Calu3 (cell line): ENCODE measurements around the gene XAB2. TPM values are rescaled to one million over a fixed set of nuclear protein-coding genes. Genes with fewer than 3 reads are reported as not detected.

Experiments
- BruUV-seq: library from RNA; stranded (reverse); fragments of 400-500 nt; replicated peaks from 2 replicates; lab custom pipeline; 2021; lab: Mats Ljungman, UMichigan
- CTCF ChIA-PET: fragments of 300-600 bp; sonication (Branson Sonifier 250); formaldehyde crosslinking; loops from one replicate; lab custom pipeline; 2022; ENCODE audit warnings: antibody characterized with exemption; lab: Charles Lee
- DNase-seq: peaks from one replicate; pipeline ENCODE4 v3.0.0; 2022
- H3K27ac Mint-ChIP-seq: one replicate; pipeline ENCODE4 v1.8.0; 2022; ENCODE audit warnings: mixed read lengths; ENCODE audit not compliant: unreplicated experiment
- H3K27me3 Mint-ChIP-seq: one replicate; pipeline ENCODE4 v1.8.0; 2022; ENCODE audit warnings: mixed read lengths; ENCODE audit not compliant: unreplicated experiment
- H3K36me3 Mint-ChIP-seq: one replicate; pipeline ENCODE4 v1.8.0; 2022; ENCODE audit warnings: mild to moderate bottlenecking, moderate library complexity, mixed read lengths; ENCODE audit not compliant: insufficient read depth, unreplicated experiment
- H3K4me1 Mint-ChIP-seq: one replicate; pipeline ENCODE4 v1.8.0; 2022; ENCODE audit warnings: mild to moderate bottlenecking, low read depth, mixed read lengths; ENCODE audit not compliant: unreplicated experiment
- H3K4me3 Mint-ChIP-seq: one replicate; pipeline ENCODE4 v1.8.0; 2022; ENCODE audit warnings: mild to moderate bottlenecking, low read depth, moderate library complexity, mixed read lengths; ENCODE audit not compliant: unreplicated experiment
- H3K9me3 Mint-ChIP-seq: one replicate; pipeline ENCODE4 v1.8.0; 2022; ENCODE audit warnings: low read depth, mixed read lengths; ENCODE audit not compliant: unreplicated experiment
- CTCF ChIP-seq: fragments of 200-600 bp; IDR thresholded peaks from one replicate; pipeline ENCODE4 v1.8.0; 2022; ENCODE audit warnings: antibody characterized with exemption; ENCODE audit not compliant: unreplicated experiment
- intact Hi-C: fragments of 100-400 bp; cut with micrococcal nuclease; formaldehyde crosslinking; loops from one replicate; pipeline ENCODE4 v1.10.0; 2022; ENCODE audit not compliant: unreplicated experiment
- total RNA-seq: library from RNA; stranded (reverse); gene quantifications from 2 replicates; pipeline ENCODE4 v1.2.3, GENCODE V29; 2022

XAB2 gene
- total RNA-seq, 1 experiment from 2014 or later = 33.0 TPM

GRCh38 chr19:7674010-7675005, 45.0 kb upstream of the XAB2 start:
- H3K27ac Mint-ChIP-seq = no peak overlapping the region
- H3K36me3 Mint-ChIP-seq = no peaks in the 10 kb centered on the region
- H3K4me1 Mint-ChIP-seq = peaks cover 8% of the 10 kb centered on the region
- peaks cover 79% of the 10 kb centered on the region for H3K27me3 Mint-ChIP-seq
- H3K9me3 Mint-ChIP-seq = no peaks in the 10 kb centered on the region
- intact Hi-C loops = no loop called here
- no peak overlapping the region for H3K4me3 Mint-ChIP-seq
- BruUV-seq = no TSS peak
- TF ChIP-seq CTCF = no peak
- CTCF ChIA-PET = interaction anchor here (0.6 kb wide), 1 partner anchor 78 kb away, joined by 8 read pairs; no protein-coding TSS in a partner anchor
- peak; percentile 59 for DNase-seq

- DNase-seq = no peak
- no peaks in the 10 kb centered on the region for H3K9me3 Mint-ChIP-seq
- H3K27ac Mint-ChIP-seq = no peak overlapping the region
- intact Hi-C loops = no loop called here
- TF ChIP-seq CTCF = no peak
- no TSS peak for BruUV-seq
- peaks cover 67% of the 10 kb centered on the region for H3K27me3 Mint-ChIP-seq
- H3K4me1 Mint-ChIP-seq = peaks cover 8% of the 10 kb centered on the region
- H3K4me3 Mint-ChIP-seq = no peak overlapping the region
- no peaks in the 10 kb centered on the region for H3K36me3 Mint-ChIP-seq
- CTCF ChIA-PET = no interaction called here
These were observed 43.2 kb upstream of the XAB2 start for GRCh38 chr19:7672522-7672921.

- peaks cover 50% of the 10 kb centered on the region for H3K27me3 Mint-ChIP-seq
- no TSS peak for BruUV-seq
- no peaks in the 10 kb centered on the region for H3K9me3 Mint-ChIP-seq
- peaks cover 8% of the 10 kb centered on the region for H3K4me1 Mint-ChIP-seq
- intact Hi-C loops = no loop called here
- TF ChIP-seq CTCF = no peak
- no peak overlapping the region for H3K27ac Mint-ChIP-seq
- H3K4me3 Mint-ChIP-seq = peak overlapping the region; percentile 63
- no peaks in the 10 kb centered on the region for H3K36me3 Mint-ChIP-seq
- no peak for DNase-seq
- CTCF ChIA-PET = interaction anchor here (0.8 kb wide), 1 partner anchor 43 kb away, joined by 4 read pairs; no protein-coding TSS in a partner anchor
These were observed 41.4 kb upstream of the XAB2 start for GRCh38 chr19:7670790-7671189.

- Mint-ChIP-seq H3K4me3 (peak overlapping the region; percentile 63), H3K4me1 (peaks cover 8% of the 10 kb centered on the region), H3K36me3 (no peaks in the 10 kb centered on the region), H3K27ac (no peak overlapping the region), H3K27me3 (peaks cover 45% of the 10 kb centered on the region), H3K9me3 (no peaks in the 10 kb centered on the region)
- intact Hi-C loops = no loop called here
- CTCF ChIA-PET = no interaction called here
- no TSS peak for BruUV-seq
- no peak for DNase-seq
- TF ChIP-seq CTCF = no peak
These were observed 40.9 kb upstream of the XAB2 start for GRCh38 chr19:7670150-7670783.
